CD4-positive, alpha-beta T cell treated with Interleukin-4 for 4 hours (primary cell): ENCODE data around the gene GJB1.
A peak's percentile ranks its signal among the peaks of the same experiment; 100 is the strongest.
"Not testable (repeated sequence)": the region's sequence is repeated elsewhere in the genome, so short reads cannot be mapped to it uniquely, and the experiment has no call there.

Experiments
- DNase-seq: peaks from one replicate; pipeline ENCODE4 v3.0.0-alpha.2; 2020

The GJB1 gene

DNA sequence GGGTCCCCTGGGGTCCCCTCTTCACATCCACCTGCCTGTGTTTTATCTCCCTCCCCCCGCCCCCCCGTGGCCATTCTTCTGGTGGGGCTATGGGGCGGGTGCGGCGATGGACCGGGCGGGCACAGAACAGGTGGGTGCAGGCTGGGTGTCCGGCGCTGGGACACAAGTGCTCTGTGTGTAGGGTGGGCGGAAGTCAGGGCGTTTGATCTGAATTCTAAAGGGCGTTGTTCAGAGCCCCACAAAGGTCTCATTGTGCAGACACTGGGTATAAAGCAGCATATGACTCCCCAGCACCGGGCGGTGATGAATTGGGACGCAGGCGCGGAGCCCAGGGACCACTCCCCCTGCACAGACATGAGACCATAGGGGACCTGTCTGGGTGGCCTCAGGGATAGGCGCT lies at the start of gene GJB1:
Gene GJB1 (plus strand): TSS at position 296 of the 400 bp plus-strand sequence. CDS start 484 bp downstream, outside the sequence.
- DNase-seq = no peak

DNA sequence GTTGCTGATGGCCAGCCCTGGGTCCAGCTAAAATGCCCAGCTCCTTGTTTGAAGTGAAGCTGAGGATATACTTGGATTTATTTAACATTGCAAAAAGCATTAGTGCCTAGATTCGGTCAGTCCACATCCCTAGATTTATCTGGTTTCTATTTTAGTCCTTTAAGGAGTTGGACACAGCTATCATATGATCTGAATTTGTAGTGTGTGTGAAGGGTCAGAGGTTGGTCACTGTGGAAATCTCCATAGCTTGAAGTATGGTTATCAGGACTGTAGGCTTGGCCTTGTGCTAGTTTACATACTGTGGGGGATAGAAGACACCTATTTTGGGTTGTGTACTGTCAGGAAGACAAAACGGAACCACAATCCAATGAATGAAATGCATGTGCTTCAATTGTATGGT lies 49.6 kb upstream of the GJB1 start:
- no peak for DNase-seq

DNA sequence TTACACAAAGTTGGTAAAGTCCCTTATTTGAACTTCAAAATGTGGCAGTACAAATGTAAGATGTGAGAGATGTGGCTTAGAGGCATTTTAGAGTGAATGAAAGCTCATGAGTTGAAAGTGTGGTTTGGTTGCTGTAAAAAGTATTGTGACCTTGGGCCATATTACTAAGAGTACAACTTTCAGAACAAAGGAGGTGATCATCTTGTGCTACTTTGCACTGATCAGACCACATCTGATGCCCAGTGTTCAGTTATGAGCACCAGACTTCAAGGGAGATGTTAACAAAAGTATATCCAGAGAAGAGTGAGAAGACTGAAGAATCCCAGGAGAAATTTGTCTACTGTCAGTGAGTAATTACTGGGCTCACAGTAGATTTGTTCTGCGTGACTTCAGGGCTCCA lies 48.2 kb upstream of the GJB1 start:
- DNase-seq = no peak

DNA sequence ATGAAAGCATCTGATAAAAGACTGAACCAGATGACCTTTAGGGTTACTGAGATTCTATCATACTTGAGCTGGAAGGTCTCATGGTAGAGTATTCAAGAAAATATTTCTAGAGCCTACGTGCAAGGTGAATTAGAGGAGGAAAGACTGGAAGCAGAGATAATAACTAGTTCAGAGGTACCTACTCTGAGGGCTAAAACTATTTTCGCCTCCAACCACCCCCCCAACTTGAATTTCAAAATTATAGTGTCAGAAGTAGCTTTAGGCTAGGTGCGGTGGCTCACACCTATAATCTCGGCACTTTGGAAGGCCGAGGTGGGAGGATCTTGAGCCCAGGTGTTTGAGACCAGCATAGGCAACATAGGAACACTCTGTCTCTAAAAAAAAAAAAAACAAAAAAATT lies 47.5 kb upstream of the GJB1 start:
- no peak for DNase-seq

DNA sequence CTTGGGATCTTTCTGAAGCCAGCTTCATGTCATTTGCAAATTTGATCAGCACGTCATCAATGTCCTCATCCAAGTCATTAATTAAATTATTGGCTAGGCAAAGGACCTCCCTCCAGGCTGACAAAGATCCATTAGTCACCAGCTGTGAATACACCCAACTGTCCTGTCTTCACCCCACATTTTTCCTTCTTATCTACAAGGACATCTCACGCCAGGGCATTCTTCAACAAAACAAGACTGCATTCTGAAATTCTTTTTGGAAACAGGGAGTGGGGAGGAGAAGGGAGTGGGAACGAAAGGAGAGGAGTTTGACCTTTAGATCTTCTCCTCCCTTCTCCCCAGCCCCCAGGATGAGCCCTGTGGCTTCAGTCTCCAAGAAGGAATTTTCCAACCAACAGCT lies 45.7 kb upstream of the GJB1 start:
- no peak for DNase-seq

DNA sequence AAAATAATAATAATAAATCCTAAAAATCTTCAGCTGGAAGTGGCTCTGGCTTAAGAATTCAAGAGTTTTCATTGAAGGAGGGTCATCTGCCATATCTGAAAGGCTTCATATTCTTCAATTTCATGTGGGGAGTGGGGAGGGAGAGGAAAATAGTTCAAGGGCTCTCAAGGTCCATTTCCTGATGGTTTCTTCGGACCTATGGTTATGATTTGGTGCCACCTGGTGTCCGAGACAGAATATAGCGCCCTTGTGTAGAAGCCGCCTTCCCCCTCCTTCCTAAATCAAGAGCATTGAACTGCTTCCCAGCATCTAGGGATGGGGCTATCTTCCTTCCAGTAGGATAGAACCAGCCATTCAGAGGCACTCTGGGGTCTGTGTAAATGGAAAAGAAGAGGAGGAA lies 44.1 kb upstream of the GJB1 start:
- DNase-seq = peak; percentile 55

DNA sequence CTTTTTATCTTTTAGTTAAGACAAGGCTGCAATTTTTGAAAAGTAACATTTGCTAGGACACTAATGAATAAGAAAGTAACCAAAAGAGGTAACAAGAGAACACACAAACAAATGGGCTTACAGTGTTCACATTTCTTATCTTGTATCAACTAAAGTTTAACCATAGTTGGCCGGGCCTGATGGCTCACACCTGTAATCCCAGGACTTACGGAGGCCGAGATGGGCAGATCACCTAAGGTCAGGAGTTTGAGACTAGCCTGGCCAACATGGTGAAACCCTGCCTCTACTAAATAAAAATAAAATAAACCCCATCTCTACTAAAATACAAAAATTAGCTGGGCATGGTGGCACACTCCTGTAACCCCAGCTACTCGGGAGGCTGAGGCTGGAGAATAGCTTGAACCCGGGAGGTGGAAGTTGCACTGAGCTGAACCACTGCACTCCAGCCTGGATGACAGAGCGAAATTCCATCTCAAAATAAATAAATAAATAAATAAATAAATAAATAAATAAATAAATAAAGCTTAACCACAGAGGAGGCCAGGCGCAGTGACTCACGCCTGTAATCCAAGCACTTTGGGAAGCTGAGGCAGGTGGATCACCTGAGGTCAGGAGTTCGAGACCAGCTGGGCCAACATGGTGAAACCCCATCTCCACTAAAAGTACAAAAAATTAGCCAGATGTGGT lies 42.3 kb upstream of the GJB1 start:
- not testable (repeated sequence) for DNase-seq

DNA sequence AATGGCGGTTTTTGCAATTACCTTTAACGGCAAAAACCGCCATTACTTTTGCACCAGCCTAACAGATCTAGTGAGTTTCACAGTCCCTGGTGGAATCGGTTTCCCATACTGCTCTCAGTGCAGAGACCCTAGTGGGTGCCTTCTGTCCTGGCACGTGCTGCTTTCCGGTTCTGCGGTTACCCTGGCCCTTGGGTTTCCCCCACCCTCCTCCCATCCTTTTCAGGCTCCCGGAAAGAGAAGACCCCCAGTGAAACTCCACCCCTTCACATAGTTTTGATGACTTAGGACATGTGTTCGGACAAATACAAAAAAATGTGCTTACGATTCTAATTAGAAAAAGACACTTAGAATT lies 41.5 kb upstream of the GJB1 start:
- DNase-seq = peak; percentile 51

DNA sequence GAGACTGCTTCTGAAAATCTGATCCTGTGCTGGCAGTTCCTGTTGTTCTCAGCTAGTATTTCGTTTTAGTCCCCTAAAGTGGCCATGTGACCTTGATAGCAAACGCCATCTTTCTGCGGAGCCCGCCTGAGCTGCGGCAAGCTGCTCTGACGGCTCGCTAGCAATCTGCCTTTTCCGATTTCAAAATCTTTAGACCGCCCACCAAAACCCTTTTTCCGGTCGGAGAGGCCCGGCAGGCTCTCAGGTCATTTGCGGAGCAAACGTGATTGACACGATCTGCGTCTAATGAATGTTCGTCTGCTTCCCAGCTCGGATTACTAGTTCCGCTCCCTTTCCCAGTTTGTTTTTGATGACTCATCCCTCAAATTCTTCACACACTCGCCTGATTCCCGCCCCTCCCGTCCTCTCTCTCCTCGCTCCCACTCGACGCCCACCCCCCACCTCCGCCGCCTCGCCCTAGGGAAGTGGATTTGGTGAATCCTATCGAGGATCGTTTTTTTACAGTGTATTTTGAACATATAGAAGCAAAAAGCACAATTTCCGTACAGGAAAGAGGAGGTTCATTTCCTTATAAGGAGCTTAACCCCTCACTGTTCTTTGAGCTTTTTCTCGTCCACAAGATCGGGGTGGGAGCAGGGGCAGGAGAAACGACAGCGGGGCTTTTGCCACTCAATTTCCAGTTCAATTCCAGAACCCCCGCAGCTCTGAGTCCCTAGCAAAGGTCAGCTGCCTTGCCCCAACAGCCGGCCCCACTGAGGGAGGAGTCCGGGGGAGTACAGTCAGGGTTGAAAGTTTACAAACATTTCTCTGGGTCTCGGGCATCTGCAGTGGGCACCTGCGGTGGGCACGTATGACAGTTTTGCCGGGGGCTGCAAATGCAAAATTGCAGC lies 40.9 kb upstream of the GJB1 start:
- peak; percentile 92 for DNase-seq

DNA sequence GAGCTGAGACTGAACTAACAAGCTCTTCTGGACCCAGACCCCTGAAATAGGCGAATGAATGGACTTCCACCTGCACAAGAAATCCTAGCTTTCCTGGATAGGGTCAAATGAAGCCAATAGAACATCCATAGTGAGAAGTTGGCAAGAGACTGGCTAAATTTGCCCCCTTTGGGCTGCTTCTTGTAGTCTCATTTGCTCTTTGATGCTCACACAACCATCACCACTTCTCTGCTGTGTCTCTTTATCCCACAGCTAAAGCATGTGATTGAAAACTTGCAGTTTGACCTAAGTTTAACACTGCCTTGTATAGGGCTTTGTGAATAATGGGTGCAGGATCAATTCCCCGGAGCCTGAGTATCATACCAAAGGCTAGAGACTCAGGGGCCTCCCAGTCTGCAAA lies 40.2 kb upstream of the GJB1 start:
- no peak for DNase-seq

DNA sequence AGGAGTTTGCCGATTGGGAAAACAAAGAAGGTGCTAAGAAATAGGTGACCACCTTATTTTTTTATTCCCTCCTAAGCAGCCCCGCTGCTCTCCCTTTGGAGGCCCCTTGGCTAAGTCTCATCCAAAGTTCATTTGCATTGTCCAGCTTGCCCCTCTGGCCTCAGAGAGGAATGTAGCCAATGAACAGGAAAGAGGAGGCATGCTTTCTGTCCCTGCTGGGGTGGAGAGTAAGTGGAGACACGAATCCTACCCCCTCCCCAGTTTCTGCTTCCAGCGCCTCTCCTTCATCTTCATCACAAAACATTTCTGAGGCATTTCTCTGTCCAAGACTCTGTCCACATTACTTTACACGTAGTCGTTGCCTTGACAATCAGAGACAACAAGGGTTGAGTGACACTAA lies 39.7 kb upstream of the GJB1 start:
- DNase-seq = no peak

DNA sequence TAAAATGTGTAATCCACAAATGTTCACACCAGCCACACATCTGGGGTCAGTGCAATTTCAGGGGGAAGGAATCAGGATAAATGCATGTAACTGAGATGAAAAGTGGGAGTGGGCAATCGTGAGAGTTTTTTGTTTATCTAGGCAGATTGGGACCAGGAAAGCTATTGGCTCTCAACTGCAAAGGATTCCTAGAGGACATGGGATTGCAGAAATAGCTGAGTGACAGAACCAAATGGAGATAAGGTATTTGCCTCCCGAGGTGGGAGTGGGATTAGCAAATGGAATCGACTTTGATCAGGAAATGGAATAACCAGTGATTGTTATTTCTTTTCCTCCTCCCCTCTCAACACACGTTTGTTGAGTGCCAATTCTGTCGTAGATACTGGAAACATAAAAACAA lies 38.9 kb upstream of the GJB1 start:
- DNase-seq = no peak

DNA sequence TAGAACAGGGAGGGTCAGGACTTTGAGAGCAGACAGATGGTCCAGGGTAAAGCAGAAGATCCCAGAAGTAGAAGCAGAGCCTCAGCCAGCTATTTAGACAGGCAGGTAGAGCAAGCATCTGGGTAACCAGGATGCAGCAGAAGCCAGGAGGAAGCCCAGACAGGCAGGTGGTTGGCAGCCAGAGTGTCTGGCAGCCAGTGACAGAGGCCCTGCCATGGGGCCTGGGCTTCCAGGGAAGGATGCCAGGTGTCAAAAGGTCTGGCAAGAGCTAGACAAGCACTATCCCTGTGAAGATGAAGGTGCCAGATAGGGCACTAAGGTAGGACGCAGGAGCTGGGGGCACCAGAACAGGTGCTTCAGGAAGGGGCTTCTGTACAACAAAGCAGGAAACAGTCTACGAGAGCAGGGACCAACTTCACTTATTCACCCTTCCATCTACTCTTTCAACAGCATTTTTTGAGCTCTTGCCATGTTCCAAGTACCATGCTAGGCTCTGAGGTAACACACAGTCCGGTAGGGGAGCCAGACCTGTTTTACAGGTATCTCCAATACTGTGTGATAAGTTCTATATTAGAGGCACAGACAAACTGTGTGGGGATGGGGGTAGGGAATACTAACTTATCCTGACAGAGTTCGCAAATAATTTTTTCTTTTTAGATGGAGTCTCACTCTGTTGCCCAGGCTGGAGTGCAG lies 38.1 kb upstream of the GJB1 start:
- no peak for DNase-seq

DNA sequence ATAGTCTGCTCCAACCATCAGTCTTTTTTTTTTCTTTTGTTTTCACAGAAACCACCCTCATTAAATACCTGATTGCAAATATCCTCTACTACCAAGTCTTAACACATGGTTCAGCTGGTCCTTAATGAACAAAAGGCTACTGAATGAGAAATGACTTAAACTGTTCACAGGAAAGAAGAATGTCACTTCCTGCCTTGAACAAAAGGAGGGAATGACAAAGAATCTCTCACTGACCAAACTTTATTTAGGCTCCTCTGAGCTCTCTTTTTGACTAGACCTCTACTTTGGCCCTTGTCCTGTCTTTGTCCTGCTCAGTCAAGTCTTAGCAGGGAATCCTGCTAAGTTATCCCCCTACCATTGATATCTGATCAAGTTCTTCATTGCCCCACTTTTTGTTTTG lies 31.8 kb upstream of the GJB1 start:
- no peak for DNase-seq

DNA sequence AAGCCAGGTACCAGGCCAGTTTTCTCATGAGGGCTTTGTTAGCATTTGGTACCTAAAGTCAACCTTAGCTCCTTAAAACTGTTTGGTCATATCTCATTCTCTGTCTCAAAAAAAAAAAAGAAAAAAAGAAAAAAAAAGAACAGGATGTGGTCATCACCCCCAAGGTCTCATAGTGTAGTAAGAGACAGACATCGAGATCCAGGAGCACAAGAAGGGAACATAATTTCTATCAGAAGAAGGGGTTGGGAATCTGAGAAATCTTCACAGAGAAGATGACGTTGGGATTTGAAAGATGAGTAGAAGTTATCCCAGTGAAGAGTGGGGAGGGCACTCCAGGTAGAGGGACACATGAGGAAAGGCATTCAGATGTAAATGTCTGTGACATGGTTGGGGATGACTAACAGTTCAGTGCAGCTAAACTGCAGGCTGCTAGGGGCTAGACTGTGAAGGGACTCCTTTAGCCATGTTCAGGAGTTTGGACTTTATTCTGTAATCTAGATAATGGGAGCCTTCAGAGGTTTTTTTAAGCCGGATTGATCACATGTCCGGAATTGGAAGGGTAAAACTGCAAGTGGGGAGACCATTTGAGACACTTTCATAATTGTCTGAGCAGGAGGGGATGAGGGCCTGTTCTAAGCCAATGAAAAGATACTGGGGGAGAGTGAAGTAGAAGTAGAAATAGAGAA lies 26.9 kb upstream of the GJB1 start:
- peak; percentile 24 for DNase-seq

DNA sequence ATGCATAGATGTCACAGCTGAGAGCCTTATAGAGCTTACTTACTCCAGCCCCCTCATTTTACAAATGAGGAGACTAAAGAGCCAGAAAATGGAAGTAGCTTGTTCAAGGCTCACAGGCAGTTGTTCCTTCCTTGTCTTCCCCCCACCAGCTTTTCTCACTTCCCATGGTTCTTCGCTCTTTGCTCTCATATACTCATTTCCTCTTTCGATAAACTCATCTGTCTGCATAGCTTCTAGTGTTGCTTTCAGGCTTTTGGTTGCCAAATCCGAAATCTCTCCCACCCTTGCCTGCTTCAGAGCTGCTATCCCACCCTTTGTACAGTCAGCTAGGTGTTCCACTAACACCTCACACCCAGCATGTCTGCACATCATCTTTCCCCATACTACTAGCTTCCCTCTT lies 25.0 kb upstream of the GJB1 start:
- peak; percentile 30 for DNase-seq

DNA sequence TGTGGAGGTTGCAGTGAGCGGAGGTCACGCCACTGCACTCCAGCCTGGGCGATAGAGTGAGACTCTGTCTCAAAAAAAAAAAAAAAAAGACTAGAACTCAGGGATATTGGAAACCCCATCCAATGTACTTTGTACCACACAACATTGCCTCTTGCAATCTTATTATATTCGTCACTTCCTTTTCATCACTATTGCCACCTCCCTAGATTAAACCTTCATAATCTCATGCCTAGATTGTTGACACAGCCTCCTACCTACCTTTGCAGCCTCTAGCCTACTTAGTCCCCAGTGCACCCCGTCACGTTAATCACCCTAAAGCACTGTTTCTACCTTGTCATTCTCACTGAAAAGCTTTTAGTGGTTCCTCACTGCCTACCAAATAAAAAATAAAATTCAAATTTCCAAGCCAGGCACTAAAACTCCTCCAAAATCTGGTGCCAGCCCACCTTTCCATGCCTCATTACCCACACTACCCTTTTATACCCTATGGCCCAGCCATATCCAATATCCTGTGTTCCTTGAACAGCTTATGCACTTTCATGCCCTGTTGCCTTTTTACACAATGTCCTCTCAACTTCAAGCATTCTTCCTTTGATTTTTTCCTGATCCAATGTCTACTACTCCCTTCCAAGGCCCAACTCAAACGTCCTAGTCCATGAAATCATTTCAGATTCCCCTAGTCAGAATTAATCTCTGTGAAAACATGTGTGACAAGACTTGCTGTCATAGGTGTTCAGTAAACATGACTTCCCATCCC lies 23.6 kb upstream of the GJB1 start:
- no peak for DNase-seq

DNA sequence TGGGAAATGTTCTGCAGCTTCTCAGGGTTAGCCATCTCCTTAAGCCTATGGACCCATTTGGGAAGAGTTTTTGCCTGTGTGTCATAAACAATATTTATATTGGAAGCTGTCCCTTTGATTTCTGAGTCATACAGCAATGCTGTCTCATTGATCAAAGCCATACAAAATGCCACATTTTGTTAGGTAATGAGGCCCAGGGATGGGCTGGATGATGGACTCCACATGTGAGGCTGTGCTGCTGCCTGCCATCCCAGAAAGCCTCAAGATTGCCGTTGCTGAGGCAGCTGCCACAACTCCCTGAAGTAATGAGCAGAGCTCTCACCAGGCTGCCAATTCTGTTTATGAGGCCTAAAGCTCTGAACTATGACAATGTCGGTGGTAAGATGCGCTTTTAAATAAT lies 12.2 kb upstream of the GJB1 start:
- no peak for DNase-seq

DNA sequence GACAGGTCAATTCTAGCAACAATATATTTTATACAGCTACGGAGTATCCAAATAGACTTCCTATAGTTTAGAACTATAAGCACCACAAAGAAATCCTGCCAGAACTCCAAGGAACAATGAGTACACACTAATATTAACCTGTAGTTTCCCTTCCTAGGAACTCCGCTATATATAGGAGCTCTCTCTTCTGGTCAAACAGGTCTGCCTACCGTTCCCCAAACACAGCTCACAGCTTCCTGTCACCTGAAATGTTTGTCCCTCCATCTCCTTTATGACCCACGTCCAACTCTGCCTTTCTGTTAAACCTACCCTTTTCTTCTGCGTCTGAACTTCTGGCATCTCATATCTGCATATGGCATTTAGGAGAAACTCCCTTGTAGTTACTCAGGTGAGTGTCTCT lies 10.5 kb upstream of the GJB1 start:
- DNase-seq = no peak

DNA sequence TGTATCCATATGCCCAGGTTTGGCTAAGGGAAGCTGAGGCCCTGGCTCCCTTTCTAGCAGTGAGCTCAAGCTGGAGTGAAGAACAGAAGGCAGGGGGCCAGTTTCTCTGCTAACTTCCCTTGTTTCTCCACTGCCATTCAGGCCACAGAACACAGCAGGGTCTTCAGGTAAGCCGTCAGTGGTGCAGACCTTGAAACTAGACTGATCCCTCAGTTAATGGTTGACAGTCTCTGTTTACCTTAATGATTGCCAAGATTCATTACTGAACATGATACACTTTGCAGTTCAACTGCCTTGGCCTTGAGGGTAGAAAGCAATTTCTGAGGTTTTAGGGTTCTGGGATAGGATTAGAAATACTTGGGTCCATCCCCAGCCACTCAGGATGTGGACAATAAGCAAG lies 8.9 kb upstream of the GJB1 start:
- no peak for DNase-seq

DNA sequence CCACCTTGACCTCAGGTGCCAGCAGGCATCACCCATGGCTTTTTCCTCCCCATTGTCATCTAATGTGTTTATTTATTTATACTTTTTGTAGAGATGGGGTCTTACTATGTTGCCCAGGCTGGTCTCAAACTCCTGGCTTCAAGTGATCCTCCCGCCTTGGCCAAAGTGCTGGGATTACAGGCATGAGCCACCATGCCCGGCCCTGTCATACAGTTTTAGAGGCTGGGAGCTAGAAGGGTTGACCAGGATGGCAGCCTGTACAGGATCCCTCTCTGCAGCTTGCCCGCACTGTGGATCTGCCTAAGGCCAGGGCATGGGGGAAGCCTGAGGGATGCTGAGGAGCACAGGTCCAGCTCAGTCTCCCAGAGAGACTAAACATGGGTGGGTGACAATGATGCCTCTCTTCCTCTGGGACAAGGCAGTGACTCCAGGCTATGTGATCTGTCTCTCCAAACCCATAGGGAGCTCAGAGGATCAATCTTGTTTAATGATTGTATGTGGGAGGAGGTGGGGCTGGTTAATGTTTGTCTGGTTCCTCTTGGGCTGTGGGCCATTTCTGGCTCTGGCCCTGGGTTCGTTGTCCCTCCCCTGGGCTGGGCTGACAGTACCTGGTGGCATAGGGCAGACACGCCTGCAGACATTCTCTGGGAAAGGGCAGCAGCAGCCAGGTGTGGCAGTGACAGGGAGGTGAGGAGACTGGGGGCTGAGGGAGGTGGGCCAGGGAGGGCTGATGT lies 8.3 kb upstream of the GJB1 start:
- DNase-seq = no peak
